Activated B cell treated with CpG ODN at 0.5 μM for 24 hours (primary cell): ENCODE data around the gene ANO9. TPM values are rescaled to one million over a fixed set of nuclear protein-coding genes. Genes with fewer than 3 reads are reported as not detected.

Experiments
- ATAC-seq: fragments of 200-7000 bp; cut with Tn5 transposase; one replicate; pipeline ENCODE4 v1.10.0; 2021; ENCODE audit warnings: low read depth, mild to moderate bottlenecking, moderate library complexity
- CTCF ChIA-PET: fragments of 350-600 bp; sonication (Branson Sonifier 250); formaldehyde crosslinking; loops from one replicate; lab custom pipeline; 2021; ENCODE audit warnings: antibody characterized with exemption; lab: Charles Lee
- POLR2A ChIA-PET: fragments of 350-600 bp; sonication (Branson Sonifier 250); formaldehyde crosslinking; loops from one replicate; lab custom pipeline; 2021; ENCODE audit warnings: antibody characterized with exemption; lab: Charles Lee
- DNase-seq: peaks from one replicate; pipeline ENCODE4 v3.0.0; 2022
- H3K27ac Mint-ChIP-seq: one replicate; pipeline ENCODE4 v1.8.0; 2020; ENCODE audit warnings: mixed read lengths
- H3K27me3 Mint-ChIP-seq: one replicate; pipeline ENCODE4 v1.8.0; 2021; ENCODE audit warnings: mixed read lengths
- H3K36me3 Mint-ChIP-seq: one replicate; pipeline ENCODE4 v1.8.0; 2021; ENCODE audit warnings: low read depth, mixed read lengths
- H3K4me1 Mint-ChIP-seq: one replicate; pipeline ENCODE4 v1.8.0; 2021; ENCODE audit warnings: mixed read lengths
- H3K4me3 Mint-ChIP-seq: one replicate; pipeline ENCODE4 v1.8.0; 2020; ENCODE audit warnings: mild to moderate bottlenecking, mixed read lengths
- H3K9me3 Mint-ChIP-seq: one replicate; pipeline ENCODE4 v1.8.0; 2020; ENCODE audit warnings: mixed read lengths
- intact Hi-C: fragments of 100-400 bp; cut with micrococcal nuclease; formaldehyde crosslinking; loops from one replicate; pipeline ENCODE4 v1.15.1; 2024
- total RNA-seq: library from RNA; stranded (reverse); gene quantifications from 2 replicates; pipeline ENCODE4 v1.2.3, GENCODE V29; 2022
- TF ChIP-seq, protein P1 (sequence below): fragments of 200-600 bp; IDR thresholded peaks from one replicate; pipeline ENCODE4 v1.8.0; 2022; ENCODE audit warnings: antibody characterized with exemption, mild to moderate bottlenecking

ANO9 gene
- total RNA-seq, 1 donor from 2014 or later = 46.1 TPM

DNA sequence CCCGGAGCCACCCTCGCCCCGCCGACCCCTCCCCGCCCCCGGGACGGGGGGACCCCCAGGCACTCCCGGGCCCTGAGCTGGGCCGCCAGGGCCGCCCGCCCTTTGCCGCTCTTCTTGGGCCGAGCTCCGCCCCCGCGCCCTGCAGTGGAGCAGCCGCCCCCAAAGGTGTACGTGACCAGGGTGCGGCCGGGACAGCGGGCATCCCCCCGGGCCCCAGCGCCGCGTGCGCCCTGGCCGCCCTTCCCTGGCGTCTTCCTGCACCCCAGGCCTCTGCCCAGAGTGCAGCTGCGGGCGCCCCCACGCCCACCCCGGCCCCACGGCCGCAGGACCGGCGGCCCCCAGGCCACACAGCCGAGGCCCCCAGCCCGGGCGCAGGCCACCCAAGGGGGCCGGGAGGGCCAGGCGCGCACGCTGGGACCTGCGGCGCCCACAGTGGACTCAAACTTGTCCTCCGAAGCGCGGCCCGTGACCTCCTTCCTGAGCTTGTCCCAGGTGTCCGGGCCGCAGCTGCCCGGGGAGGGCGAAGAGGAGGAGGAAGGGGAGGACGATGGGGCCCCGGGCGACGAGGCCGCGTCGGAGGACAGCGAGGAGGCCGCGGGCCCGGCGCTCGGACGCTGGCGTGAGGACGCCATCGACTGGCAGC, 65.2 kb downstream of the ANO9 start:
- POLR2A ChIA-PET = no interaction called here
- Mint-ChIP-seq H3K4me1 (no peaks in the 10 kb centered on the region), H3K36me3 (no peaks in the 10 kb centered on the region), H3K9me3 (no peaks in the 10 kb centered on the region), H3K27ac (no peak overlapping the region), H3K4me3 (no peak overlapping the region), H3K27me3 (peaks cover 12% of the 10 kb centered on the region)
- DNase-seq (no peak), ATAC-seq (no peak)
- CTCF ChIA-PET = no interaction called here
- TF ChIP-seq, protein P1, sequence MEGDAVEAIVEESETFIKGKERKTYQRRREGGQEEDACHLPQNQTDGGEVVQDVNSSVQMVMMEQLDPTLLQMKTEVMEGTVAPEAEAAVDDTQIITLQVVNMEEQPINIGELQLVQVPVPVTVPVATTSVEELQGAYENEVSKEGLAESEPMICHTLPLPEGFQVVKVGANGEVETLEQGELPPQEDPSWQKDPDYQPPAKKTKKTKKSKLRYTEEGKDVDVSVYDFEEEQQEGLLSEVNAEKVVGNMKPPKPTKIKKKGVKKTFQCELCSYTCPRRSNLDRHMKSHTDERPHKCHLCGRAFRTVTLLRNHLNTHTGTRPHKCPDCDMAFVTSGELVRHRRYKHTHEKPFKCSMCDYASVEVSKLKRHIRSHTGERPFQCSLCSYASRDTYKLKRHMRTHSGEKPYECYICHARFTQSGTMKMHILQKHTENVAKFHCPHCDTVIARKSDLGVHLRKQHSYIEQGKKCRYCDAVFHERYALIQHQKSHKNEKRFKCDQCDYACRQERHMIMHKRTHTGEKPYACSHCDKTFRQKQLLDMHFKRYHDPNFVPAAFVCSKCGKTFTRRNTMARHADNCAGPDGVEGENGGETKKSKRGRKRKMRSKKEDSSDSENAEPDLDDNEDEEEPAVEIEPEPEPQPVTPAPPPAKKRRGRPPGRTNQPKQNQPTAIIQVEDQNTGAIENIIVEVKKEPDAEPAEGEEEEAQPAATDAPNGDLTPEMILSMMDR = no peak
- intact Hi-C loops = no loop called here

DNA sequence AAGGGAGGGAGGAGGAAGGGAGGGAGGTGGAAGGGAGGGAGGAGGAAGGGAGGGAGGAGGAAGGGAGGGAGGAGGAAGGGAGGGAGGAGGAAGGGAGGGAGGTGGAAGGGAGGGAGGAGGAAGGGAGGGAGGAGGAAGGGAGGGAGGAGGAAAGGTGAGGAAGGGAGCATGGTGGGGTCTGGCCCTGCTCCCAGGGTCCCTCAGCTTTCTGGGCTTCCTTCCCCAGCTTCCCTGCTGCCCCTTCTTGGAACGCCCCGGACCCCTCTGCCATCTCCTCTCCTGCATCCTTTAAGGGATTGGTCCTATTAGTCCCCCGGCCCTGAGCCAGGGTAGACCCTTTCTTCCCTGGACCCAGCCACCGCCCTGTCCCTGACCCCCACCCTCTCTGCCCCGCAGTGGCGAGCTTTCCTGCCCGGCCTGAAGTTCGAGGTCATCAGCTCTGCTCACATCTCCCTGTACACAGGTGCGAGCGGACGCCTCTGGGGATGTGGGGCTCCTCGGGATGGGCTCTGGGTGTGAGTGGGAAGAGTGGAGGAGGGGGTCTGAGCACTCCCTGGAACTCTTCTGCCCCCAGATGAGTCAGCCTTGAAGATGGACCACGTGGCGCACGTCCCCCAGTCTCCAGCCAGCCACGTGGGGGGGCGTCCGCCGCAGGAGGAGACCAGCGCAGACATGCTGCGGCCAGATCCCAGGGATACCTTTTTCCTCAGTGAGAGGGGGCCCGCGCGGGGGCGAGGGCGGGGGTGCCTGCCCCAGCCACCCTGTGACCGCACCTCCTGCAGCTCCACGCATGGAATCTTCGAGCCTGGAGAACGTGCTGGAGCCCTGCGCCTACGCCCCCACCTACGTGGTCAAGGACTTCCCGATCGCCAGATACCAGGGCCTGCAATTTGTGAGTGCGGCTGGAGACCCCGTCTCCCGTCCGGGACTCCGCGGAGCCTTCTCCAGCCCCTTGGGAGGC, 66.5 kb downstream of the ANO9 start:
- no peak overlapping the region for H3K4me3 Mint-ChIP-seq
- POLR2A ChIA-PET = no interaction called here
- peaks cover under 1% of the 10 kb centered on the region for H3K4me1 Mint-ChIP-seq
- DNase-seq = no peak
- intact Hi-C loops = no loop called here
- H3K9me3 Mint-ChIP-seq = no peaks in the 10 kb centered on the region
- H3K36me3 Mint-ChIP-seq = no peaks in the 10 kb centered on the region
- ATAC-seq = no peak
- H3K27me3 Mint-ChIP-seq = peaks cover 20% of the 10 kb centered on the region
- TF ChIP-seq, protein P1 = no peak
- no peak overlapping the region for H3K27ac Mint-ChIP-seq
- CTCF ChIA-PET = no interaction called here

DNA sequence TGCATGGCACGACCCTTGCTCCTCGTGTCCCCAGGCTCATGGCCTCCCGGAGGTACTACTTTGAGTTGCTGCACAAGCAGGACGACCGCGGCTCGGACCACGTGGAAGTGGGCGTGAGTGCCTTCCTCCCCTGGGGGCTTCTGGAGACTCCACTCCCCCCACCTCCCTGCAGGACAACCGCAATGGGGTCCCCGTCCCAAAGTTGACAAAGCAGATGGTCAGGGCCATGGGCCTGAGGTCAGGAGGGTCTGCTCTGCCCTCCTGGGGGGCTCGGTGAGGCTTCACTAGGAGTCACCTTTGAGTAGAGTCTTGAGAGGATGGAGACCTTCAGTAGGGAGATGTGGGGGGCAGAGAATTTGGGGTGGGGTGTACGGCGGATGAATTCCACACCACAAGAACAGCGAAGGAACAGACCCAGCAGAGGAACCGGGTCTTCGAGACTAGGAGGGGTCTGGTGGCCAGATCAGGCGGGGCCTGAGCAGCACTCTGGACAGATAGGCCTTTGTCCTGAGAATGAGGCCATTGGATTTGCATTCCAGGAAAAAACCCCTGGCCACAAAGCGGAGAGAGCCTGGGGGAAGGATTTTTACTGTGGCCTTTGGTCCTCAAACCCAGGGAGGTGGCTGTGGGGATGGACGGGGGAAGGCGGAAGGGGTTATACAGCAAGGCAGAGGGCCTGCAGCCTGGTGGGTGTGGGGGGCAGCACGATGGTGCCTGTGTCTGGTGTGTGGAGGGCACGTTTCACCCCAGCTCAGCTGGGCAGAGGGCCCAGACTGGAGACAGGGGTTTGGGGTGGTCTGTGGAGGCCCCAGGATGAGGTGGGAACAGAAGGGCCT, 67.9 kb downstream of the ANO9 start:
- H3K4me3 Mint-ChIP-seq = no peak overlapping the region
- no peak overlapping the region for H3K27ac Mint-ChIP-seq
- H3K4me1 Mint-ChIP-seq = peaks cover 3% of the 10 kb centered on the region

DNA sequence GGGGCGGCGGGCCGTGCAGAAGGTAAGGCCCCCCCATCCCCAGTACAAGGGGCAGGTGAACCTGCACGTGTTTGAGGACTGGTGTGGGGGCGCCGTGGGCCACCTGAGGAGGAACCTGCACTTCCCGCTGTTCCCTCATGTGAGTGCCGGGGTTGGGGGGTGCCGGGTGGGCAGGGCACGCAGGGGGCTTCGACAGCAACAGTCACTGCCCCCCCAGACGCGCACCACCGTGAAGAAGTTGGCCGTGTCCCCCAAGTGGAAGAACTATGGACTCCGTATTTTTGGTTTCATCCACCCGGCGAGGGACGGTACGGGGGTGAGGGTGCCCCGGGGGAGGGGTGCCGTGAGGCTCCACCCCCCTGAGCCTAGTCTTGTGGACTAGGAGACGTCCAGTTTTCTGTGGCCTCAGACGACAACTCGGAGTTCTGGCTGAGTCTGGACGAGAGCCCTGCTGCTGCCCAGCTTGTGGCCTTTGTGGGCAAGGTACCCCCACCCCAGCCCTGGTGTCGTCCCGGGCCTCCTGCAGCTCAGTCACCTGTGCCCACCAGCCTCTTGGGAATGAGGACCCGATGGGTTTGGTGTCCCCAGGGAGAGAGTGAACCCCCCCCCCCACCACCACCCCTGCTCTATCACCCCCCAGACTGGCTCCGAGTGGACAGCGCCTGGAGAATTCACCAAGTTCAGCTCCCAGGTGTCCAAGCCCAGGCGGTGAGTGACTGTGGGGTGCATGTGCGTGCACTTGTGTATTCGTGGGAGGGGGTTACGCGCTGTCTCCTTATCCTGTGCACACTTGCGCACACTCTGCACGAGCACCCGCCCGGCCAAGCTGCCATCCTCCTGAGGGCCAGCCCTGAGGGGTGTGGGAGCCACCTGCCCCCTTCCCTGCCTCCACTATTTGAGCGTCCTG, 68.7 kb downstream of the ANO9 start:
- peaks cover 19% of the 10 kb centered on the region for H3K27me3 Mint-ChIP-seq
- TF ChIP-seq, protein P1 = no peak
- ATAC-seq (no peak), DNase-seq (no peak)
- intact Hi-C loops = no loop called here
- no peak overlapping the region for H3K27ac Mint-ChIP-seq
- no peak overlapping the region for H3K4me3 Mint-ChIP-seq
- no peaks in the 10 kb centered on the region for H3K36me3 Mint-ChIP-seq
- H3K4me1 Mint-ChIP-seq = peaks cover 9% of the 10 kb centered on the region
- no peaks in the 10 kb centered on the region for H3K9me3 Mint-ChIP-seq
- CTCF ChIA-PET = no interaction called here
- POLR2A ChIA-PET = no interaction called here

More for the DNA sequence above, 67.9 kb downstream of the ANO9 start:
- DNase-seq = no peak
- TF ChIP-seq, protein P1 = no peak
- intact Hi-C loops = no loop called here
- CTCF ChIA-PET = no interaction called here
- H3K9me3 Mint-ChIP-seq = no peaks in the 10 kb centered on the region
- POLR2A ChIA-PET = no interaction called here
- H3K36me3 Mint-ChIP-seq = no peaks in the 10 kb centered on the region
- no peak for ATAC-seq
- peaks cover 24% of the 10 kb centered on the region for H3K27me3 Mint-ChIP-seq
